ENCODE data around the gene CACNA1C.

DNA sequence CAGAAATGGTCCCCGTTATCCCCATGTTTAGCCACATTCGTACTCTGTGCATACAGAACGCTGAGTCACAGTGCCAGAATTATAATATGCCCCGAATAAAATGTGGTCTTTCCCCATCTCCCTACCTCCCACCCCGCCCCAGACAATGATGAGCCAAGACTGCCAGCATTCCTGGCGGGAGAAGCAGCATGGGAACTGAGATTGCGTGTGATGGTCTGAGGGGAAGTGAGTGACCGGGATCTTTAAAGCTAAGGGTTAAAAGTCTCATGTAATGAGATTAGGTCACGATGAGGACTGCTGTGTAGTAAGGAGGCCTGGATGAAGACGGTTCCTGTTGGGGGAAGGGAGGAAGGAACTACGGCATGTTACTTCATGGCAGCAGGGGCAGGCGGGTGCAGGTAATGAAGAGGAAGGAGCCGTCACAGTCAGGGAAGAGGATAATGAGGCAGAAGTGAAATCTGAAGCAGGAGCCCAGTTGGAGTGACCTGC lies 498.7 kb downstream of the CACNA1C start:
- no peak for TF ChIP-seq CTCF (IDR thresholded peaks at IDR 0.05)
- no peak for TF ChIP-seq POLR2A (IDR thresholded peaks at IDR 0.05)
- no peak for TF ChIP-seq POLR2AphosphoS5 (IDR thresholded peaks at IDR 0.05)
- TF ChIP-seq EP300 (IDR thresholded peaks at IDR 0.05), result no peak

All from upper lobe of left lung (tissue), 4 donors.